ENCODE data around the gene C11orf98. TPM values are rescaled to one million over a fixed set of nuclear protein-coding genes. Genes with fewer than 3 reads are reported as not detected.
A peak's percentile ranks its signal among the peaks of the same experiment; 100 is the strongest.

Gene C11orf98
- total RNA-seq, 1 experiment from 2014 or later, result 139 TPM

- no peak overlapping the region for H2BK5ac ChIP-seq (ENCODE audit: insufficient read length, low read length)
- Mint-ChIP-seq H3K36me3 (ENCODE audit: insufficient read depth in 1 of 3, low read depth in 3 of 3) (peaks cover 46 to 80% (median 75%) of the 10 kb centered on the region in 3 experiments), H3K27me3 (ENCODE audit: low read depth) (no peaks in the 10 kb centered on the region), H3K9me3 (no peaks in the 10 kb centered on the region; a peak in 1 of 5 replicates), H3K27ac (peak overlapping the region; percentile 70 to 89 (median 87); a peak in 6 of 7 replicates), H3K4me1 (peaks cover 27 to 52% of the 10 kb centered on the region in 2 experiments), H3K4me3 (peak overlapping the region in 1 of 2 experiments; percentile 33; a peak in 2 of 5 replicates)
- H4K91ac ChIP-seq (ENCODE audit: insufficient read length, low read depth, low read length), result no peak overlapping the region
- peaks cover 18% of the 10 kb centered on the region for H3K23me2 ChIP-seq (ENCODE audit: insufficient read length, low read depth, low read length, poor library complexity, severe bottlenecking)
- H2BK120ac ChIP-seq (ENCODE audit: low read depth, low read length, poor library complexity, severe bottlenecking), result no peak overlapping the region
- H3K9ac ChIP-seq (ENCODE audit: extremely low read depth, insufficient read length, low read length), result no peak overlapping the region
- no peaks in the 10 kb centered on the region for H3K27me3 ChIP-seq (ENCODE audit: insufficient read depth, low read length)
- no peak overlapping the region for H3K18ac ChIP-seq (ENCODE audit: insufficient read length, low read depth, low read length)
- no peak overlapping the region for H3K4me2 ChIP-seq (ENCODE audit: insufficient read depth, insufficient read length, low read length)
- H3K79me1 ChIP-seq (ENCODE audit: insufficient read depth, low read depth, low read length, poor library complexity, severe bottlenecking), result peaks cover 2% of the 10 kb centered on the region
- no peaks in the 10 kb centered on the region for H4K20me1 ChIP-seq (ENCODE audit: control insufficient read depth, insufficient read depth, insufficient read length)
- H2BK15ac ChIP-seq (ENCODE audit: low read depth, low read length), result no peak overlapping the region
- no peak overlapping the region for H2AK5ac ChIP-seq (ENCODE audit: insufficient read length, low read length)
- H3K27ac ChIP-seq (ENCODE audit: insufficient read length, low read depth, low read length), result no peak overlapping the region
- H3K4me1 ChIP-seq (ENCODE audit: insufficient read depth, low read length), result peaks cover 2% of the 10 kb centered on the region; the same call in 1 of the 2 replicates
- H3K14ac ChIP-seq (ENCODE audit: insufficient read depth, low read length), result no peak overlapping the region
- H2BK12ac ChIP-seq (ENCODE audit: insufficient read length, low read depth, low read length), result no peak overlapping the region
- no peak overlapping the region for H3K56ac ChIP-seq (ENCODE audit: insufficient read length, low read depth, low read length)
- no peak overlapping the region for H3T11ph ChIP-seq (ENCODE audit: low read length)
- H2BK20ac ChIP-seq (ENCODE audit: low read depth, low read length, poor library complexity, severe bottlenecking), result no peak overlapping the region
- TF ChIP-seq CTCF (conservative IDR thresholded peaks at IDR 0.05), result no peak
- no peak overlapping the region for H2AFZ ChIP-seq (ENCODE audit: low read length)
- no peak overlapping the region for H3K23ac ChIP-seq (ENCODE audit: insufficient read length, low read depth, low read length)
- no peaks in the 10 kb centered on the region for H3K79me2 ChIP-seq (ENCODE audit: insufficient read depth, low read length)
- no CpG with 5 or more reads among the region's 2 CpGs for WGBS (ENCODE audit: extremely low coverage, insufficient read length, low lambda C conversion rate)
- no peak overlapping the region for H4K5ac ChIP-seq (ENCODE audit: insufficient read length, low read depth, low read length)
- H4K8ac ChIP-seq (replicated peaks; ENCODE audit: insufficient read length, low read depth, low read length), result no peak overlapping the region
- no peak overlapping the region for H3K4ac ChIP-seq (ENCODE audit: low read depth, low read length)
- H3K9me3 ChIP-seq (ENCODE audit: control insufficient read depth, low read depth, low read length), result no peaks in the 10 kb centered on the region
- no peak for DNase-seq
Observed at GRCh38 chr11:62713343-62713742, 48.3 kb upstream of the C11orf98 start.
